ENCODE measurements around the gene ITGAX. TPM values are rescaled to one million over a fixed set of nuclear protein-coding genes. Genes with fewer than 3 reads are reported as not detected.

The ITGAX gene
- total and polyA plus RNA-seq, 2 of the 8 experiments (the other 6 are each of a cell fraction or from before 2014, with no cell fraction given), result 0.30 TPM; not detected in 1

- Histone ChIP-seq H2BK120ac (replicated peaks; ENCODE audit: low read depth, low read length) (no peak overlapping the region), H4K91ac (replicated peaks; ENCODE audit: insufficient read length, low read length) (no peak overlapping the region), H3K4me2 (ENCODE audit: insufficient read depth in 1 of 2, low read depth in 2 of 2, low read length in 2 of 2) (no peak overlapping the region), H3K14ac (ENCODE audit: insufficient read length) (no peak overlapping the region), H4K8ac (ENCODE audit: extremely low read depth, insufficient read depth, low read length) (no peak overlapping the region), H4K5ac (ENCODE audit: insufficient read length, low read depth, low read length) (no peak overlapping the region), H3K27me3 (replicated peaks in 1 of 4; ENCODE audit: control insufficient read depth in 3 of 4, extremely low read depth in 1 of 4, insufficient read depth in 3 of 4, low read length in 3 of 4) (no peaks in the 10 kb centered on the region), H3K9me3 (ENCODE audit: insufficient read depth in 2 of 2, low read depth in 1 of 2, low read length in 1 of 2) (no peaks in the 10 kb centered on the region), H3K9ac (replicated peaks in 1 of 4; ENCODE audit: extremely low read depth in 1 of 4, low read depth in 3 of 4, low read length in 3 of 4) (no peak overlapping the region), H3K4me1 (replicated peaks in 1 of 4; ENCODE audit: control insufficient read depth in 3 of 4, insufficient read depth in 4 of 4, low read length in 3 of 4) (no peaks in the 10 kb centered on the region), H3K79me1 (ENCODE audit: low read depth, low read length) (no peaks in the 10 kb centered on the region), H3K4me3 (ENCODE audit: extremely low read depth in 1 of 4, insufficient read depth in 2 of 4, low read depth in 3 of 4, low read length in 4 of 4) (no peak overlapping the region), H3K56ac (replicated peaks; ENCODE audit: insufficient read length, low read depth, low read length) (no peak overlapping the region), H2BK5ac (ENCODE audit: low read depth, low read length) (no peak overlapping the region), H3K23me2 (ENCODE audit: low read depth, low read length) (peaks cover 1% of the 10 kb centered on the region; the same call in 1 of the 2 replicates), H3K4ac (replicated peaks; ENCODE audit: insufficient read length, low read depth, low read length) (no peak overlapping the region), H2BK15ac (ENCODE audit: low read length) (no peak overlapping the region), H2AK5ac (ENCODE audit: low read depth, low read length) (no peak overlapping the region), H3K27ac (ENCODE audit: low read depth, low read length) (no peak overlapping the region), H3K18ac (ENCODE audit: extremely low read depth, low read length) (no peak overlapping the region), H2AFZ (ENCODE audit: low read length) (no peak overlapping the region), H3K23ac (ENCODE audit: insufficient read length) (no peak overlapping the region), H2BK12ac (ENCODE audit: low read depth, low read length) (no peak overlapping the region), H3K79me2 (ENCODE audit: control insufficient read depth in 1 of 2, insufficient read depth in 2 of 2, low read length in 2 of 2) (no peaks in the 10 kb centered on the region), H4K20me1 (replicated peaks in 1 of 2; ENCODE audit: control insufficient read depth in 1 of 2, insufficient read depth in 2 of 2, low read length in 2 of 2) (no peaks in the 10 kb centered on the region), H3K36me3 (ENCODE audit: control insufficient read depth in 2 of 4, insufficient read depth in 4 of 4, low read length in 3 of 4) (no peaks in the 10 kb centered on the region), H2BK20ac (ENCODE audit: low read length) (no peak overlapping the region)
- ChIA-PET CTCF (ENCODE audit: partially characterized antibody) (interaction anchor here (1.0 kb wide), 1 partner anchor 13 kb away, joined by 3 read pairs; no protein-coding TSS in a partner anchor), POLR2A (ENCODE audit: partially characterized antibody) (no interaction called here)
- no peak for TF ChIP-seq YY1 (IDR thresholded peaks at IDR 0.05; ENCODE audit: low read depth, low read length)
- FAIRE-seq (no peak), DNase-seq (ENCODE audit: low read depth in 1 of 2, low spot score in 2 of 2) (no peak)
- WGBS, 2 experiments (ENCODE audit: extremely low coverage in 1 of 2, insufficient coverage in 1 of 2, insufficient read length in 1 of 2, insufficient replicate concordance in 2 of 2, low coverage in 1 of 2, low lambda C conversion rate in 2 of 2, missing lambda C conversion rate in 1 of 2), result 76% methylated on average over 5 of the region's 5 CpGs; no CpG with 5 or more reads in 1 of the 2 experiments
Measured at GRCh38 chr16:31347445-31347844, 7.5 kb upstream of the ITGAX start.

All from H1 (cell line).